ENCODE results near the gene ZNF484.
"Not testable (repeated sequence)": the region's sequence is repeated elsewhere in the genome, so short reads cannot be mapped to it uniquely, and the experiment has no call there.

ZNF484 gene

DNA sequence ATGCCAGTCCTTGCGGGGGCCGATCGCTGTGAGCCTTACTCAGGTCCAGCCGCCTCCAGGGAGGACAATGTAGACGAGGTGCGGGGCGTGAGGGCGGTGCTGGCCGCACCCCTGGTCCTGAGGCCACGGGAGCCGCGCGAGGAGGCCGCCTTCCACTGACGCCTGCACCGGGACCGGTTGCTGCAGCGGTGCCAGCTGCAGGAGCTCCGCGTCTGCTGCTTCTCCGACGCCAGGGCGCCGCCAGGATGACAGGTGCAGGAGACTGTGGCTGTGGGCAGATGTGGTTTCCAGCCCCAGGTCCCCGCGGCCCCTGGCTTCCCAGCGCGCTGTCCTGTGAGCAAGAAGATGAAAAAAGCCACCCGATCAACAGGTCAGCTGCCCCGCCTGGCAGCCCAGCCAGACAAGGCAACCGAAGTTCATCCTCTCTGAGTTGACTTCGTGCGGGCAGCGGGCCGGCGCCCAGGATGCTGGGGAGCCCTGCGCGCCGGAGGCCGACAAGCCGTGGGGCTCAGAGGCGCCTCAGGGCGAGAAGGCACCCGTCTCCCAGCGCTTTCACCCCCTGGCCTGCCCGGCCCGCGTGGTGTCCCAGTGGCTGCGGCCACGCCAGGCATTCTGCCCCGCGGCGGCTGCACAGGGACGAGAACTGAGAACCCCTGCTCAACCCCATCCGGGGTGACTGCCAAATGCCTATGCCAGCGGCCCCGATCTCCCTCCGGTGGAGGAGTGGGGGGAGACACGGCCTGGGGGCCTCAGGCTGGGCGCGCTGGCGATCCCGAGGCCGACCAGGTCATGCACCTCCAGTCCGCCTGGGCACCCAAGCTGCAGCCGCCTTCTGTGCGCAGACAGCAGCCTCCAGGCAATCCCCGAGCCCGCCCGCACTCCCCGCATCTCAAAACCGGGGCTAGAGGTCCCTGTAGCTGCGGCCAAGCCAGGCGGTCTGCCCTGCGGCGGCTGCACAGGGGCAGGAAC, 69.8 kb downstream of the ZNF484 start:
- DNase-seq, result peak in 2 of 3 donors; percentile 46 to 57
- POLR2A ChIA-PET, result no interaction called here
- H3K4me3 ChIP-seq (ENCODE audit: control insufficient read depth in 1 of 7, extremely low read depth in 1 of 7, insufficient read depth in 4 of 7, low read depth in 2 of 7, low read length in 6 of 7), result peak overlapping the region in 3 of 7 experiments; percentile 26 to 57 (median 40)

DNA sequence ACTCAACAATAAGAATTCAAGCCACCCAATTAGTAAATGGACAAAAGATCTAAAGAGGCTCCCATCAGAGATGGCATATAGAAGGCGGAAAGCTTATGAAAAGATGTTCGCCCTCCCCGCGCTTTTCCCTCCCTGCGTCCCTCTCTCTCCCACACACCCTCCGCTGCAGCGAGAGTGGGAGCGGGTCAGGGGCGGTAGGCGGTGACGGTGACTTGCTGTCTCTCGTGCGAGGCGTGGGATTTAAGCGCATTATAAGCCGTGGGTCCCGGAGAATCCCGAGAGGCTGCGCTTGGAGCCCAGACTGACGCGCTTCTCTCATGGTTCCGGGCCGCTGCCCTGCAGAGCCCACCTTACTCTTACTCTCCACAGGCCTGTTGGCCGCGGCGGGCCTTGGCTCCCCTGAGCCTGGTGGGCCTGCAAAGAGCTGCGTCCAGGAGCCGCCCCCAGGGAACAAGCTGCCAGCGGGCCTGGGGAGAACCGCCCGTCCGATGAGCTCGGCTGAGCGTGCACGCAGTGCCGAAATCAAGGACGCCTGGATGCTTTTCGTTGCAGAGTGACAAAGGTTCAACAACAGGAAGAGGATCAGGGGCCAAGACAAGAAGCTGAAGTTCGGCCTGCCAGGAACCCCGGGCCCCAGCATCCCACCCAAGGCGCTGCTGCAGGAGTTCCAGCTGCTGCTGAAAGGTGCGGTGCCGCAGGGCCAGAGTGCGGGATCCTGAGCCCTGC, 70.6 kb downstream of the ZNF484 start:
- Histone ChIP-seq H3K27ac (ENCODE audit: insufficient read depth in 1 of 2, low read depth in 1 of 2, low read length in 2 of 2, poor library complexity in 1 of 2, severe bottlenecking in 2 of 2) (no peak overlapping the region), H3K4me3 (ENCODE audit: control insufficient read depth in 1 of 7, extremely low read depth in 1 of 7, insufficient read depth in 4 of 7, low read depth in 2 of 7, low read length in 6 of 7) (peak overlapping the region in 1 of 7 experiments; percentile 4), H3K9me3 (ENCODE audit: control extremely low read depth in 1 of 5, control insufficient read depth in 4 of 5, insufficient read depth in 2 of 5, low read depth in 1 of 5, low read length in 4 of 5) (no peaks in the 10 kb centered on the region), H3K4me1 (ENCODE audit: control extremely low read depth in 1 of 4, control insufficient read depth in 4 of 4, insufficient read depth in 4 of 4, low read length in 3 of 4) (peaks cover 0 to 28% (median 22%) of the 10 kb centered on the region in 4 experiments), H3K36me3 (ENCODE audit: control insufficient read depth in 4 of 4, insufficient read depth in 4 of 4, low read length in 3 of 4) (no peaks in the 10 kb centered on the region), H3K27me3 (replicated peaks in 2 of 5; ENCODE audit: control insufficient read depth in 4 of 5, insufficient read depth in 5 of 5, low read length in 4 of 5) (peaks cover 18 to 84% (median 33%) of the 10 kb centered on the region in 5 experiments)
- WGBS (ENCODE audit: insufficient coverage), result 12% methylated on average over 27 of the region's 44 CpGs
- POLR2A ChIA-PET, result no interaction called here
- CTCF ChIA-PET, result interaction anchor here (1.2 to 1.4 kb wide), 3 partner anchors 88 to 92 kb away, joined by 3 to 4 read pairs (median 3); no protein-coding TSS in a partner anchor
- peak in 1 of 3 donors; percentile 24 for DNase-seq

More for the DNA sequence above, 69.8 kb downstream of the ZNF484 start:
- H3K27ac ChIP-seq (ENCODE audit: insufficient read depth in 1 of 2, low read depth in 1 of 2, low read length in 2 of 2, poor library complexity in 1 of 2, severe bottlenecking in 2 of 2), result no peak overlapping the region
- CTCF ChIA-PET, result interaction anchor here (1.2 to 1.4 kb wide), 3 partner anchors 17 to 91 kb away, joined by 3 to 6 read pairs (median 4); no protein-coding TSS in a partner anchor
- no peaks in the 10 kb centered on the region for H3K36me3 ChIP-seq (ENCODE audit: control insufficient read depth in 4 of 4, insufficient read depth in 4 of 4, low read length in 3 of 4)
- H3K4me1 ChIP-seq (ENCODE audit: control extremely low read depth in 1 of 4, control insufficient read depth in 4 of 4, insufficient read depth in 4 of 4, low read length in 3 of 4), result peaks cover 0 to 28% (median 22%) of the 10 kb centered on the region in 4 experiments
- no peaks in the 10 kb centered on the region for H3K9me3 ChIP-seq (ENCODE audit: control extremely low read depth in 1 of 5, control insufficient read depth in 4 of 5, insufficient read depth in 2 of 5, low read depth in 1 of 5, low read length in 4 of 5)
- peaks cover 18 to 91% (median 38%) of the 10 kb centered on the region in 5 experiments for H3K27me3 ChIP-seq (replicated peaks in 2 of 5; ENCODE audit: control insufficient read depth in 4 of 5, insufficient read depth in 5 of 5, low read length in 4 of 5)
- WGBS (ENCODE audit: insufficient coverage), result 5% methylated on average over 55 of the region's 76 CpGs

- Histone ChIP-seq H3K27me3 (replicated peaks in 2 of 5; ENCODE audit: control insufficient read depth in 4 of 5, insufficient read depth in 5 of 5, low read length in 4 of 5) (peaks cover 7 to 69% (median 24%) of the 10 kb centered on the region in 5 experiments), H3K27ac (ENCODE audit: insufficient read depth in 1 of 2, low read depth in 1 of 2, low read length in 2 of 2, poor library complexity in 1 of 2, severe bottlenecking in 2 of 2) (no peak overlapping the region), H3K9me3 (ENCODE audit: control extremely low read depth in 1 of 5, control insufficient read depth in 4 of 5, insufficient read depth in 2 of 5, low read depth in 1 of 5, low read length in 4 of 5) (no peaks in the 10 kb centered on the region), H3K4me3 (ENCODE audit: control insufficient read depth in 1 of 7, extremely low read depth in 1 of 7, insufficient read depth in 4 of 7, low read depth in 2 of 7, low read length in 6 of 7) (no peak overlapping the region), H3K36me3 (ENCODE audit: control insufficient read depth in 4 of 4, insufficient read depth in 4 of 4, low read length in 3 of 4) (no peaks in the 10 kb centered on the region), H3K4me1 (ENCODE audit: control extremely low read depth in 1 of 4, control insufficient read depth in 4 of 4, insufficient read depth in 4 of 4, low read length in 3 of 4) (peaks cover 0 to 27% (median 21%) of the 10 kb centered on the region in 4 experiments)
- ChIA-PET CTCF (no interaction called here), POLR2A (no interaction called here)
- DNase-seq, result no peak
- WGBS (ENCODE audit: insufficient coverage), result 96% methylated on average over 6 of the region's 6 CpGs
Measured at GRCh38 chr9:92804727-92805126, 73.1 kb downstream of the ZNF484 start.

GRCh38 chr9:92798358-92798757, 79.5 kb downstream of the ZNF484 start:
- H3K36me3 ChIP-seq (ENCODE audit: control insufficient read depth in 4 of 4, insufficient read depth in 4 of 4, low read length in 3 of 4), result no peaks in the 10 kb centered on the region
- 98% methylated on average over 11 of the region's 11 CpGs for WGBS (ENCODE audit: insufficient coverage)
- H3K9me3 ChIP-seq (ENCODE audit: control extremely low read depth in 1 of 5, control insufficient read depth in 4 of 5, insufficient read depth in 2 of 5, low read depth in 1 of 5, low read length in 4 of 5), result no peaks in the 10 kb centered on the region
- peaks cover 0 to 15% (median 0%) of the 10 kb centered on the region in 5 experiments for H3K27me3 ChIP-seq (replicated peaks in 2 of 5; ENCODE audit: control insufficient read depth in 4 of 5, insufficient read depth in 5 of 5, low read length in 4 of 5)
- DNase-seq, result no peak
- H3K4me3 ChIP-seq (ENCODE audit: control insufficient read depth in 1 of 7, extremely low read depth in 1 of 7, insufficient read depth in 4 of 7, low read depth in 2 of 7, low read length in 6 of 7), result no peak overlapping the region
- H3K27ac ChIP-seq (ENCODE audit: insufficient read depth in 1 of 2, low read depth in 1 of 2, low read length in 2 of 2, poor library complexity in 1 of 2, severe bottlenecking in 2 of 2), result no peak overlapping the region
- CTCF ChIA-PET, result interaction anchor here (1.0 to 3.4 kb wide), 3 partner anchors 7 to 82 kb away, joined by 3 to 10 read pairs (median 9); no protein-coding TSS in a partner anchor
- POLR2A ChIA-PET, result no interaction called here
- H3K4me1 ChIP-seq (ENCODE audit: control extremely low read depth in 1 of 4, control insufficient read depth in 4 of 4, insufficient read depth in 4 of 4, low read length in 3 of 4), result peaks cover 0 to 6% (median 2%) of the 10 kb centered on the region in 4 experiments

- H3K36me3 ChIP-seq (ENCODE audit: control insufficient read depth in 4 of 4, insufficient read depth in 4 of 4, low read length in 3 of 4); H3K4me3 ChIP-seq (ENCODE audit: control insufficient read depth in 1 of 7, extremely low read depth in 1 of 7, insufficient read depth in 4 of 7, low read depth in 2 of 7, low read length in 6 of 7); H3K4me1 ChIP-seq (ENCODE audit: control extremely low read depth in 1 of 4, control insufficient read depth in 4 of 4, insufficient read depth in 4 of 4, low read length in 3 of 4); POLR2A ChIA-PET; H3K9me3 ChIP-seq (ENCODE audit: control extremely low read depth in 1 of 5, control insufficient read depth in 4 of 5, insufficient read depth in 2 of 5, low read depth in 1 of 5, low read length in 4 of 5); H3K27ac ChIP-seq (ENCODE audit: insufficient read depth in 1 of 2, low read depth in 1 of 2, low read length in 2 of 2, poor library complexity in 1 of 2, severe bottlenecking in 2 of 2); DNase-seq: not testable (repeated sequence)
- CTCF ChIA-PET, result interaction anchor here (1.1 to 11.3 kb wide), 4 partner anchors 11 to 80 kb away, joined by 3 to 217 read pairs (median 3); no protein-coding TSS in a partner anchor
- peaks cover 0 to 14% (median 0%) of the 10 kb centered on the region in 5 experiments for H3K27me3 ChIP-seq (replicated peaks in 2 of 5; ENCODE audit: control insufficient read depth in 4 of 5, insufficient read depth in 5 of 5, low read length in 4 of 5)
- 97% methylated on average over 7 of the region's 9 CpGs for WGBS (ENCODE audit: insufficient coverage)
Measured at GRCh38 chr9:92796337-92796804, 81.5 kb downstream of the ZNF484 start.

DNA sequence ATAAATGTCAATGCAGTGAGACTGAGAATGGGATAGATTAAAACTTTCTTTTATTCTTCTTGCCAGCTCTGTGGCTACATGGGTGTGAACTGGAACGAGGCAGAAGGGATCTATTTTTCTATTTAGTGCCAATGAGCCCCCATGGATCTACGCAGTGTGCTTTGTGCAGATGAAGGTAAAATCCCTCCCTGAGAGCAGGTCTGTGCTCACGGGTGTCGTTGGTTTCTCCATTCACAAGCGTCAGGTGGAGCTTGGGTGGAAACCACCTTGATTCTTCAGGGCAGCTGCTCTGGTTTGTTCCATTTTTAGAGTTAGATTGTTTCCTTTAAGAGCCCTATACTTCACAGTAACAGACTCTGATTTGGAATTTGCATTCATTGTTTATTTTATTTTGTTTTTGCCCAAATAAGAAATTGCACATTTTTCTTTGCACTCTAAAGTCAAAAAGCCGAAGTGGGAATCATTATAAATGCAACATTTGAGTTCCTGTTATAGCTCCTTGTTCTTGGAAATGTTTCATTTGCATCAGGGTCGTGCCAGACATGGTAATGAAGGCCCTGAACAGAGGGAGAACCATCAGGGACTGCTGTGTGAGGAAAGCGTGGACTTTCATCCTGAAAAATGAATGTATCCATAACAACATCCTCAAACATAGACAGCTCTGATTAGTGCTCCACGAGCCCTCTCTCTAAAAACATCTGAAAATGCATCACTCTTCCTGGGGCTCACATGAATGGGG, 82.1 kb downstream of the ZNF484 start:
- WGBS (ENCODE audit: insufficient coverage), result 96% methylated on average over 7 of the region's 9 CpGs
- CTCF ChIA-PET, result interaction anchor here (1.1 to 11.3 kb wide), 4 partner anchors 11 to 79 kb away, joined by 3 to 217 read pairs (median 3); no protein-coding TSS in a partner anchor
- Histone ChIP-seq H3K27me3 (replicated peaks in 2 of 5; ENCODE audit: control insufficient read depth in 4 of 5, insufficient read depth in 5 of 5, low read length in 4 of 5) (peaks cover 0 to 12% (median 0%) of the 10 kb centered on the region in 5 experiments), H3K4me1 (ENCODE audit: control extremely low read depth in 1 of 4, control insufficient read depth in 4 of 4, insufficient read depth in 4 of 4, low read length in 3 of 4) (peaks cover 0 to 6% (median 2%) of the 10 kb centered on the region in 4 experiments), H3K36me3 (ENCODE audit: control insufficient read depth in 4 of 4, insufficient read depth in 4 of 4, low read length in 3 of 4) (no peaks in the 10 kb centered on the region), H3K27ac (ENCODE audit: insufficient read depth in 1 of 2, low read depth in 1 of 2, low read length in 2 of 2, poor library complexity in 1 of 2, severe bottlenecking in 2 of 2) (no peak overlapping the region), H3K9me3 (ENCODE audit: control extremely low read depth in 1 of 5, control insufficient read depth in 4 of 5, insufficient read depth in 2 of 5, low read depth in 1 of 5, low read length in 4 of 5) (no peaks in the 10 kb centered on the region), H3K4me3 (ENCODE audit: control insufficient read depth in 1 of 7, extremely low read depth in 1 of 7, insufficient read depth in 4 of 7, low read depth in 2 of 7, low read length in 6 of 7) (no peak overlapping the region)
- DNase-seq, result no peak
- POLR2A ChIA-PET, result no interaction called here

Measured in common myeloid progenitor, CD34-positive (primary cell).